Osteoblast (primary cell): Measurements from ENCODE around the gene ZKSCAN4. TPM values are rescaled to one million over a fixed set of nuclear protein-coding genes. Genes with fewer than 3 reads are reported as not detected.

ENCODE experiments used
- DNase-seq: peaks from one replicate; pipeline ENCODE4 v3.0.0; 2011; ENCODE audit warnings: low spot score, mixed read lengths; ENCODE audit not compliant: insufficient read length; ENCODE audit errors: missing footprints
- H2AFZ ChIP-seq: 2 replicates; pipeline ENCODE4 v1.6.0; 2011; ENCODE audit warnings: mild to moderate bottlenecking, low read length
- H3K27ac ChIP-seq: 2 replicates; pipeline ENCODE4 v1.5.1; 2011; ENCODE audit warnings: mild to moderate bottlenecking, low read depth, low read length, moderate library complexity
- H3K27me3 ChIP-seq: 2 replicates; pipeline ENCODE4 v1.6.0; 2012; ENCODE audit warnings: mild to moderate bottlenecking, control low read depth, inconsistent platforms, low read length, moderate library complexity; ENCODE audit not compliant: insufficient read depth
- H3K36me3 ChIP-seq: 2 replicates; pipeline ENCODE4 v1.5.1; 2011; ENCODE audit warnings: mild to moderate bottlenecking, low read length, control low read depth, moderate library complexity; ENCODE audit not compliant: insufficient read depth
- H3K4me1 ChIP-seq: 2 replicates; pipeline ENCODE4 v1.5.1; 2011; ENCODE audit warnings: mild to moderate bottlenecking, low read length, control low read depth, moderate library complexity; ENCODE audit not compliant: insufficient read depth
- H3K4me2 ChIP-seq: 2 replicates; pipeline ENCODE4 v1.6.0; 2011; ENCODE audit warnings: mild to moderate bottlenecking, low read length; ENCODE audit not compliant: insufficient read depth
- H3K4me3 ChIP-seq: fragments of 200-600 bp; sonication (generic); 3 replicates; pipeline ENCODE4 v1.5.1; 2012; ENCODE audit warnings: mild to moderate bottlenecking, low read length, inconsistent platforms; ENCODE audit not compliant: insufficient read depth
- H3K79me2 ChIP-seq: 2 replicates; pipeline ENCODE4 v1.6.0; 2012; ENCODE audit warnings: mild to moderate bottlenecking, low read length, control low read depth, inconsistent platforms; ENCODE audit not compliant: insufficient read depth
- H3K9me3 ChIP-seq: 2 replicates; pipeline ENCODE4 v1.5.1; 2011; ENCODE audit warnings: low read depth, low read length, control low read depth
- H4K20me1 ChIP-seq: 2 replicates; pipeline ENCODE4 v1.6.0; 2012; ENCODE audit warnings: mild to moderate bottlenecking, low read length, control low read depth; ENCODE audit not compliant: insufficient read depth
- total RNA-seq: library from RNA; depleted of rRNA; stranded (reverse); fragments of >200 nt; gene quantifications from 2 replicates; pipeline ENCODE4 v1.2.3, GENCODE V29; 2012
- TF ChIP-seq, protein P1 (sequence below): IDR thresholded peaks from 2 replicates; pipeline ENCODE4 v1.5.1; 2011; ENCODE audit warnings: mild to moderate bottlenecking, low read depth, low read length, moderate library complexity; ENCODE audit errors: extremely low read depth

ZKSCAN4 gene
- 6.5 and 7.4 TPM in 2 replicates for total RNA-seq

DNA sequence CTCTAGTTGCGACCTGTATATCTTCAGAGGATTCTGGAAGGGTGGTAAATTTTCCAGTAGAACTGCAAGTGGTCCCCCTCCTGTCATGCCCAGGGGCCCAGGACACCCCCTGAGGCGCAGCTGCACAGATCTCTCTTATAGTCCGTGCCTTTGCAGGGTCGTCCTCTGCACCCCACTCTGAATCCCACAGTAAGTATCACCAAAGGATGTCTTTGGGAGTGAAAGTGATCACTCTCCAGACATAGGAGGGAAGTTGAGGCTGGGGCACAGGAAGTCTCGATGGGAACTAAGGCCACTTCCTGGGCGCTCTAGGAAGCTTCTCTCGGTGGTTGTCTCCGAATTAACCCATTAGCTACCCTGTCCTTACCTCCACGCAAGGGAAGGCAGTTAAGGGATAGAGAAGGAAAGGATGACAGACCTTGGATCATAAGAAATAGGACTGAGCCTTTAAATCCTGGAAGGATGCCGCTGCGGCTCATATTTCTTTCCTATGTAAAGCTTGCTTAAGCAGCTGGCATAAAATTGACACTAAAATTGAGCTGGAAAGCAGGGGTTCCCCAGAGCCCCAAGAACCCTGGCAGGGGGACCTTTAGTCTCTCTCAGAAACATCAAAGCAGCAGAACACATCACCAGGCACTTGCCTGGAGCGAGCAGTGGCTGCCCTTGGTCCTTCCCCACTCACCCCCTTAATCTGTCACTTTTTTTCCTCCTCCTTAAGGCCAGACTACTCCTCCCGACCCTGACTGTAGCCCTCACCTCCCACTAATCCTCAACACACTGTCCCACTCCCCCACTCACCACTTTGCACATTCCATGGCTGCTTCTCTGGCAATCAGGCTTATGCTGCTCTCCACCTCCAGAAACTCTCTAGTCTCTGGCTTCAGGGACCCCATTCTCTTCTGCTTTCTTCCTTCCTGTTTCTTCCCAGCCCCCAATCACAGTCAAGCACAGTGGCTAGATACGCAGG lies at the start of gene ZKSCAN4:
TSS of gene ZKSCAN4 (minus strand) at position 261 of the 967 bp plus-strand sequence. CDS start 289 bp downstream, outside the sequence.
- H2AFZ ChIP-seq, result peak within 1 kb of the TSS; percentile 100
- H3K4me3 ChIP-seq, result peak within 1 kb of the TSS; percentile 98
- peak within 1 kb of the TSS; percentile 46 for H3K27ac ChIP-seq
- H4K20me1 ChIP-seq, result no peaks in the 10 kb centered on the region
- H3K4me2 ChIP-seq, result peak within 1 kb of the TSS; percentile 94
- H3K36me3 ChIP-seq, result no peaks in the 10 kb centered on the region
- peaks cover 13% of the 10 kb centered on the region for H3K4me1 ChIP-seq
- no peaks in the 10 kb centered on the region for H3K9me3 ChIP-seq
- DNase-seq, result peak; percentile 94
- TF ChIP-seq, protein P1, sequence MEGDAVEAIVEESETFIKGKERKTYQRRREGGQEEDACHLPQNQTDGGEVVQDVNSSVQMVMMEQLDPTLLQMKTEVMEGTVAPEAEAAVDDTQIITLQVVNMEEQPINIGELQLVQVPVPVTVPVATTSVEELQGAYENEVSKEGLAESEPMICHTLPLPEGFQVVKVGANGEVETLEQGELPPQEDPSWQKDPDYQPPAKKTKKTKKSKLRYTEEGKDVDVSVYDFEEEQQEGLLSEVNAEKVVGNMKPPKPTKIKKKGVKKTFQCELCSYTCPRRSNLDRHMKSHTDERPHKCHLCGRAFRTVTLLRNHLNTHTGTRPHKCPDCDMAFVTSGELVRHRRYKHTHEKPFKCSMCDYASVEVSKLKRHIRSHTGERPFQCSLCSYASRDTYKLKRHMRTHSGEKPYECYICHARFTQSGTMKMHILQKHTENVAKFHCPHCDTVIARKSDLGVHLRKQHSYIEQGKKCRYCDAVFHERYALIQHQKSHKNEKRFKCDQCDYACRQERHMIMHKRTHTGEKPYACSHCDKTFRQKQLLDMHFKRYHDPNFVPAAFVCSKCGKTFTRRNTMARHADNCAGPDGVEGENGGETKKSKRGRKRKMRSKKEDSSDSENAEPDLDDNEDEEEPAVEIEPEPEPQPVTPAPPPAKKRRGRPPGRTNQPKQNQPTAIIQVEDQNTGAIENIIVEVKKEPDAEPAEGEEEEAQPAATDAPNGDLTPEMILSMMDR, result no peak
- peaks cover 15% of the 10 kb centered on the region for H3K79me2 ChIP-seq
- H3K27me3 ChIP-seq, result no peaks in the 10 kb centered on the region

DNA sequence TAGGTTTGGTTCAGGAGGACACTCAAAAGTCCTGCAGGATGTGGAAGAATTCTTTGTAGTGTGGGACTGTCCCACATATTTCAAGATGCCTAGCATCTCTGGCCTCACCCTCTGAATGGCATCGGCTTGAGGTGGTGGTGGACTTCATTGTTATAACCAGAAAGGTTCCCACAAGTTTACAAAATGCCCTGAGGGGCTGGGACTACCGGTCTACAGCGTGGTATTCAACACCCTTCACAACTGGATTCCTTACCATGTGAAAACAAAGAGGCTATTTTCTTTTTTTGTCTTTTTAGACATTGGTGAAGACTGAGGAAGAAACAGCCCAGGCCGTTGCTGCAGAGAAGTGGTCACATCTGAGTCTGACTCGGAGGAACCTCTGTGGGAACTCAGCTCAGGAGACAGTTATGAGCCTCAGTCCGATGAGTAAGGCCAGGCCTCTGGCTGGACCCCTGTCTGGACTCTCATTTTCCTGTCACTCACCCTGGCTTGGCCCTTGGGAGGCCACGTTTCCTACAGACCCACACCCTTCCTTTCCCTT lies 44.5 kb upstream of the ZKSCAN4 start:
- H3K4me1 ChIP-seq, result no peaks in the 10 kb centered on the region
- H3K27ac ChIP-seq, result no peak overlapping the region
- H3K36me3 ChIP-seq, result no peaks in the 10 kb centered on the region
- H3K9me3 ChIP-seq, result no peaks in the 10 kb centered on the region
- TF ChIP-seq, protein P1, result no peak
- no peak overlapping the region for H3K4me2 ChIP-seq
- no peak overlapping the region for H3K4me3 ChIP-seq
- no peaks in the 10 kb centered on the region for H4K20me1 ChIP-seq
- no peaks in the 10 kb centered on the region for H3K27me3 ChIP-seq
- H3K79me2 ChIP-seq, result no peaks in the 10 kb centered on the region
- no peak for DNase-seq
- no peak overlapping the region for H2AFZ ChIP-seq

DNA sequence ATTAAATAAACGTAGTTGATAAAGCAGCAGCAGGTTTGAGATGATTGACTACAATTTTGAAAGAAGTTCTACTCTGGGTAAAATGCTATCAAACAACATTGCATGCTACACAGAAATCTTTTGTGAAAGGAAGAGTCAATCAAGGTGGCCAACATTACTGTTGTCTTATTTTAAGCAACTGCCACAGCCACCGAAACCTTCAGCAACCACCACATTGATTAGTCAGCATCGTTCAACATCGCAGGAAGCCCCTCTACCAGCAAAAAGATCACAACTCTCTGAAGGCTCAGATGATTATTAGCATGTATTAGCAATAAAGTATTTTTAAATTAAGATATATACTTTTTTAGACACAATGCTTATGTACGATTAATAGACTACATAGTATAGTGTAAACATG lies 43.3 kb upstream of the ZKSCAN4 start:
- Histone ChIP-seq H3K4me1 (no peaks in the 10 kb centered on the region), H3K79me2 (no peaks in the 10 kb centered on the region), H3K27me3 (no peaks in the 10 kb centered on the region), H3K4me2 (no peak overlapping the region), H3K36me3 (no peaks in the 10 kb centered on the region), H3K27ac (no peak overlapping the region), H3K4me3 (no peak overlapping the region), H2AFZ (no peak overlapping the region), H4K20me1 (no peaks in the 10 kb centered on the region), H3K9me3 (no peaks in the 10 kb centered on the region)
- no peak for DNase-seq
- TF ChIP-seq, protein P1, result no peak

DNA sequence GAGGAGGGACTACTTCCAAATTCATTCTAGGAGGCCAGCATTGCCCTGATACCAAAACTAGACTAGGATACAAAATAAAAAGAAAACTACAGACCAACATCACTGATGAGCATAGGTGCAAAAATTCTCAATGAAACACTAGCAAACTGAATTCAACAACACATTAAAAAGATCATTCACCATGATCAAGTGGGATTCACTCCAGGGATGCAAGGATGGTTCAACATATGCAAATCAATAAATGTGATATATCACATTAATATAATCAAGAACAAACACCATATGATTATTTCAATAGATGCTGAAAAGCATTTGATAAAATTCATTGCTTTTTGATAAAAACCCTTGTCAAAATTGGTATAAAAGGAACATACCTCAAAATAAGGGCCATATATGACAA lies 39.5 kb upstream of the ZKSCAN4 start:
- H3K36me3 ChIP-seq, result no peaks in the 10 kb centered on the region
- H3K27me3 ChIP-seq, result no peaks in the 10 kb centered on the region
- no peak overlapping the region for H3K4me2 ChIP-seq
- DNase-seq, result no peak
- H3K4me1 ChIP-seq, result no peaks in the 10 kb centered on the region
- no peaks in the 10 kb centered on the region for H4K20me1 ChIP-seq
- H3K4me3 ChIP-seq, result no peak overlapping the region
- H3K79me2 ChIP-seq, result no peaks in the 10 kb centered on the region
- TF ChIP-seq, protein P1, result no peak
- no peak overlapping the region for H2AFZ ChIP-seq
- H3K9me3 ChIP-seq, result no peaks in the 10 kb centered on the region
- no peak overlapping the region for H3K27ac ChIP-seq
